Iris pigment epithelial cell (primary cell): ENCODE results near the gene ZFHX3.

ENCODE experiments used
- DNase-seq: peaks from one replicate; pipeline ENCODE4 v3.0.0-alpha.2; 2011; ENCODE audit warnings: low read depth

ZFHX3 gene

DNA sequence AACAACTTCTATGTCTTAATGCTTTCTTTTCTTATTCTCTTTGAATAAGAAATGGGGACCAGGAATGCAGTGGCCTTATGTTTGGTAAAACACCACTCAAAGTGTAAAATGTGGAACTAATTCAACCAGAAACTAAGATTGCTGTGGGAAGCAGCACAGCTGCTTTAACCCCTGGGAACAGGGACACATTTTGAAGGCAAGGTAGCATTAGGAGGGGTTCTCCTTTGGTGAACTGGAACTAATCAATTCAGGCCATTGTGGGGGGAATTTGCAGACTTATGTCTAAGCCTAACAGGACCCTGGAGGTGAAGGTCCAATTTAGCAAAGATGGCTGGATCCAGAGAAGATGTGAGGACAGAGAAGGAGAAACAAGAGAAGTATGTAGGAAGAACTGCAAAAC lies 256.1 kb downstream of the ZFHX3 start:
- DNase-seq, result no peak

DNA sequence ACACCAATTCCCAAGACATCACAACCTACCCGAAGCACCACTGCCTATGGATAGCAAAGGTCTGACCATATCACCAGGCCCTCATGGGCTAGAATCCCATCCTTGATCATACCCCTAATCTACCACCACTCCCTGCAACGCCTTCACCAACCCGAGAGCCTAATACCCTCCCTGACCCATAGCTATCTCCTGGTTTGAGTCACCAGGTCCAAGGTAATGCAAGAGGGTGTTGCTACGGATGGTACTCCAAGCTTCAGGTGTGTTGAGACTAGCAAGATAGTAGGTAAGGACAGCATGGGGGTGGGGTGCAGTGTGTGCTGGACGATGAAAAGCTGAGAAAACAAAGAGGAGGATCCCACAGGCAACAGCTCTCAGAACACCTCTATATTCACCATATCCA lies 258.0 kb downstream of the ZFHX3 start:
- DNase-seq, result no peak

DNA sequence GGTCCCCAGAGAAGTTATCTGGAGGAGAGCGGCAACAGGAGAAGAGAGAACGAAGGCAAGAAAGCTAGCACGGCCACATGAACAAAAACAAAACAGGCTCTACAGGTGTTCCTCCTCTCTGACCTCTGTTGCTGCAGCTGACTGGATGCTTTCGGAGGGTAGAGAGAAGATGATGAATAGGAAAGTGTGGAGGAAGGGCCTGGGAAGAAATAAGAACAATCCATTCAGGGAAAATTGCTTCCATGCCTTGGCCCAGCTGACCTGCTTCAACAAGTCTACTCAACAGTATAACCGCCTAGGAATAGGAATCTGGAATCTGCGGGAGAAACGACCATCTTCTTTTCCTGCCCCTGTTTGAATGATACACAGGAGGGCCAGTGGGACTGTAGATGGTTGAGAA lies 258.5 kb downstream of the ZFHX3 start:
- DNase-seq, result no peak

DNA sequence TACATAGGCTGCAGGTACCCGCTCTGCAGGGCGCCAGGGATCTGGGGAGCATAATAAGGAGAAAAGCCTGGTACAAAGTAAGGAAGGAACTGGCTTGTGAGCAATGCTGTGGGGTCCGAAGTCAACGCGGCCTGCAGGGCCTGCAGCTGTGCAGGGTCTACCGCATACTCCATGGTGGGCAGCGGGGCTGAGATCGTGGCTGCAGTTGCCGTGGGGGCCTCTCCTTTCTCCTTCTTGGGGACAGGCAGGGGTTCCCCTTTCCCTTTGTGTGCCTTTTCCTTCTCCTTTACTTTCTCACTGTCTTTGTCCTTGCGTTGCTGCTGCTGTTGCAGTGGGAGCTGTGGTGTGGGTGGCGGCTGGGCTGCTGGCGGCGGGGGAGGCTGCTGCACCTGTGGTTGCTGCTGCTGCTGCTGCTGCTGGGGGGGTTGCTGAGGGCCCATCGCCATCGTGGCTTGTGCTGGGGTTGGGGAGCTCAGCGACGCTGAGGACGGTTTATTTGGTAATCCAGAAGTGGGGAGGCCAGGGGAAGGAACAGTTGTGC lies 259.6 kb downstream of the ZFHX3 start:
- DNase-seq, result no peak

DNA sequence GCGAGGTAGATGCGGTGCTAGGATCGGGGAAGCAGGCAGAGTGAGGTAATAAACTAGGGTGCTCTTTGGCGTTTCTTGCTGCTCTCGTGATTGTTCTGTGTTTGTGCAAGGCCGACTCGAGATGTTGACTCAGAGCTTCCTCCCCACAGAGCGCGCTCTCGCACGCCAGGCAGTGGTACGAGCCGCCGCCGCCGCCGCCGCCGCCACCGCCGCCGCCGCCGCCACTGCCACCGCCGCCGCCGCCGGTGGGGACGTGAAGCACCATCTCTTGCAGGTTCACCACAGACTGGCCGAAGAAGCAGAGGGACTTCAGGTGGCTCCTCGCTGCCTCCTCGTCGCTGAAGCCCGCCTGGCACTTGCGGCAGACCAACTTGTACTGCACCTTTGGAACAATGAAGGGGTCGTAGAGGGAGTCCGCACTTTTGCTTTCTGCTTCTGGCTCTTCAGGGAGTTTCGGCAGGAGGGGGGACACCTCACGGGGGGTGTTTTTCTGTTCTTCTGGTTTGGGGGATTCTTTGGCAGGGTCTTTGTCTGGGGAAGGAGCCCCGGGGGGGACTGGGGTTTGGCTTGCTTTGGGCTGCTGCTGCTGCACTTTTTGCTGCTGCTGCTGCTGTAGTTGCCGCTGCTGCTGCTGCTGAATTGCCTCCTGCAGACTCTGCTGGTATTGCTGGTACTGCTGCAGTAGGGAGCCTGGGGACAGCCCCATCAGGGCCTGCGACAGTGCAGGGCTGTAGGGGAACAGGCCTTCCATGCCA lies 260.2 kb downstream of the ZFHX3 start:
- DNase-seq, result peak; percentile 95

DNA sequence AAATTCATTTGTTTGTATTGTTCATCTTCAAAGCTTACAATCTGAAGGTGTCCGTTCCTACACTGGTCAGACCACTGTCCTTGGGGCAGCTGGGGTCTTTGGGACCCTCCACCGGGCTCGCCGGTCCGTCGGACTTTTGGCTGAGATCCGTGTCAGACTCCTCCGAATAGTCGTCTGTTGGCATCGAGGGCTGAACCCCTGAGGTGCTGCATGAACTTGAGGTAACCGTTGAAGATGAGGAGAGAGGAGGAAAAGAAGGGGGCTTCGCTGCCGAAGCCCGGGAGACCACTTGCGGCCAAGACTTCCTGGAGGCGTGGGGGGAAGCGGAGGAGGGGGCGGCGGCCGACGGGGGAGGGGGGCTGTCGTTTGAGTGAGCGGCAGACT lies 260.8 kb downstream of the ZFHX3 start:
- no peak for DNase-seq

DNA sequence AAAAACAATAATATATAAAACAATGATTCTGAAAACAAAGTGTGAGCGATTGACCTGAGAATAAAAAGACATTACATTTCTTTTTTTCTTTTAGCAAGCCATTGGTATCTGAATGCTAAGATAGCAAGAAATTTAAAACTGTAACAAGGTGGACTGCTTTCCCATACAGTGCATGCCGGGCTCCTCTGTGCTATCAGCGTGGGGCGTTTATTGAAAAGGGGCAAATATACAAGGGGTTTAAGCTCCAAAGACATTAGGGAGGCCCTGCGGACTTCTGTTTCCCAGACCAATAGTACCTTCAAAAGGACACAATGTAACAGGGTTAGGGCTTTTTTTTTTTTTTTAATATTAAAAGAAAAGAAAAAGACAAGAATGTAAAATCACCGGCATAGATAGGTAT lies 261.3 kb downstream of the ZFHX3 start:
- no peak for DNase-seq

DNA sequence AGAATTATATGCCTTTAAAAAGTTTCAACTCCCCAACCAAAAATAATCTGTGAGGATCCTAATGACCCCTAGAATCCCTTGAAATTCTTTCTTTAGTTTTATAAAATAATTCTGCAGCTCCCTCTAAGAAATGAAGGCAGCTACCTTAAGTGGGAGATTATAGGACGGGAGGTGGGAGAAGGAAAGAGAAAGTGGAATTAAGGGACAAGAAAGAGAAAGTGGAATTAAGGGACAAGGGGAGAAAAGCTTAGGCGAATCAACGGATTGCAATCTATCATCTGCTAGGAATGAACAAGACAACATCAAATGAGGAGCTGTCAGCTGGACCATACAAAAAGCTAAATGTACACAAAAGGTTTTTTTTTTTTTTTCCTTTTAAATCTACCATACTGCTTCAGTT lies 262.0 kb downstream of the ZFHX3 start:
- DNase-seq, result peak; percentile 40

DNA sequence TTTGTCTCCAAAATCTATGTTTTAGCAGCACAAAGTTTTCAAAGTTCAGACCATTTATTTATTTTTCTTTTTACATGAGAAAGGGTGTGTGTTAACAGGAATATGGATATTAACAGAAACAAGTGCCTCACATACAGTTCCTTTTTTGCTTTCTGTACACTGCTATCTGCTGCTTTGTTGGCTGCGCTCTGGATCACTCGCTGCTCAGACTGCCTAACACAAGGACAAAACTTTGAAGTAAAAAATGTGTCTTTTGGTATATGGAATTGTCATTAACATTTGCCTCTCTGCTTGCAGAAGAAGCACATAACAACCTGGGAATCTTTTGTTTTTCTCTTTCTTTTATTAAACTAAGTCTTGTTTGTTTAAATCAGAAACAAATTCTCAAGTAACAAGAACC lies 262.8 kb downstream of the ZFHX3 start:
- no peak for DNase-seq

DNA sequence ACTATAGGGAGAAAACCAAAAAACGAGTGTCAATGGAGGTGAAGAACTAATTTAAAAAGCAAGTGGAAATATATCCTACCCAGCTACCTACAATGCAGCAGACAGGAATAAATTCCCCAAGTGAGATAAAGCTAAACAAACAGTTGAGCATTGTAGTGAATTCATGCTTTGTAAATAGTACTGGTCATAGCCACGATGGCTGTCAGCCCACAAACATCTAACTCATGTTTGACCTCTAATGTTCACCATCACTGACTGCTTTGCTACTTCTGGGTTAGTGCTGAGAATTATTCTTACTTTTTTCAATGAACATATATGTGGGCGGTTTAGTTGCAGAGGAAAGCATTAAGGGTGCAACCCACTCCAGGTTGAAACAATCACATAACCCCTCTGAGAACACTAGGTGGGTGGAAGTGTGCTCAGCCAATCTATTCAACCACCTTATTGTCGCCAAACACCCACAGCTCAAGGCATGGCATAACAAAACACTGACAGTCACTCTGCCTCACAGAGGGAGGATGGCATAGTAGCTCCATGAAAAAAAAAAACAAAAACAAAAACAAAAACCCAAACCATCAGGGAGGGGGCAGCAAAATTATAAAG lies 264.1 kb downstream of the ZFHX3 start:
- DNase-seq, result peak; percentile 71

DNA sequence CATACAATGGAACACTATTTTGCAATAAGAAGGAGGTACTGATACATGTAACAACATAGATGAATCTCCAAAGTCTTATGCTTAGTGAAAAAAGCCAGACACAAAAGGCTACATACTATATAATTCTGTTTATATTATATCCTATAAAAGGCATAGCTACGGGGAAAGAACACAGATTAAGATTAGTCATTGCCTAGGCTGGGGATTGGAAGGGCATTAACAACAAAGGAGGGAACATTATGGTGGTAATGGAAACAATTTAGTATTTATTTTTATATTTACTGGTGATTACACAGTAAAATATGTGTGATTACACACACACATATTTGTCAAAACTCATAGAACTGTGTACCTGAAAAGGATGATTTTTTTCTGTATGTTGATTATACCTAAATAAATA lies 278.1 kb downstream of the ZFHX3 start:
- DNase-seq, result peak; percentile 28

DNA sequence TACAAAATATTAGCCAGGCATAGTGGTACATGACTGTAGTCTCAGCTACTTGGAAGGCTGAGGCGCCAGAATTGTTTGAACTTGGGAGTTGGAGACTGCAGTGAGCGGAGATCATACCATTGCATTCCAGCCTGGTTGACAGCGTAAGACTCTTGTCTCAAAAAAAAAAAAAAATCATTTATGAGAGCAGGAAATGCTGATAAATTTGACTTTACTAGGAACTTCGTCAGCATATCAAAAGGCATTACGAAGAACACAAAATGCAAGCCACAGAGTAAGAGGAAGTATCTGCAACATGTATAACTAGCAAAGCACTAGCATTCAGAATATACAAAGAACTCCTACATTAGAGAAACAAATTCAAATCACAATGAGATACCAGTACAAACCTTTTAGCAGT lies 279.3 kb downstream of the ZFHX3 start:
- no peak for DNase-seq

DNA sequence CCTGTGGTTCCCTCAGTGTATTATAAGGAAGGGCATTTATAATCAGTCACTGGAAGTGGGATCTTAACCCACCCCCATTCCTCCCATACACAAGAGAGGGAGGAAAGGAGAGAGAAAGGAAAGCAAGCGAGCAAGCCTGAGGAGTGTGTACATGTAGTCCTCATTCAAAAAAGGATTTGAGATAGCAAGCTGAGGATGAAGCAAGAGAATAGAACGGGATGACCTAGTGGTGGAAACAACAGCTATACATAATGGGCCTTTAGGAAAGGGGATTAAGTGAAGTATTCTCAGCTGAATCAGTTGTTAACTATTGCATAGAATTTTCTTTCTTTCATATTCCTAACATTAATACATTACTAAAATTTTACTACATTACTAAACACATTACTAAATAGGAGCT lies 281.4 kb downstream of the ZFHX3 start:
- DNase-seq, result no peak

DNA sequence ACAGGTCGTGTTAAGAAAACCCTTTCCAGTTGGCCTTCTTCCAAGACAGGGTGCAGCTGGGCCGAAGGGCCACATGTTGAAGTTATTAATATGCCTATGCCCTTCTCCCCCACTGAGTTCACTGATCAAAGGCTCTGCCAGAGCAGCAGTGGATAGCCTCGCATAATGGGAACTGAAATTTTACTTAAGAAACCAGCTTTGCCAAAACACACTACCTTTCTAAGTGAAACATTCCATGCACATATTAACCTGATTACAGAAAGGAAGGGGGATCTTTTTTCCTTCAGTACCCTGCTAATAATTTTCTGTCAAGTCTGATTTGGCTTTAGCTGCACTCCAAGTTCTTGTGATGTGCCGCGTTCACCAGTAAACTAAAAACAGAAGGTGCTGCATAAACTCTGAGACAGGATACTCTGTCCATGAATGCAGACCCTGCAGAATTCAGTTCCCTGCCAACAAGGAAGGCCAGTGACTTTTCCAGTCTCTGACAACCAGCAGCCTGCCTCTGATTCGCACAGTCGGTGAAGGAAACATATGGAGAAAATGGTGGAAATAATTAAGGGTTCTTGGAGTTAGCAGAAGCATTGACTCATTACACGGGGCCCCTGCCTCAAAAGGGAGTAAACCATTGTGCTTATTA lies 283.8 kb downstream of the ZFHX3 start:
- DNase-seq, result no peak

DNA sequence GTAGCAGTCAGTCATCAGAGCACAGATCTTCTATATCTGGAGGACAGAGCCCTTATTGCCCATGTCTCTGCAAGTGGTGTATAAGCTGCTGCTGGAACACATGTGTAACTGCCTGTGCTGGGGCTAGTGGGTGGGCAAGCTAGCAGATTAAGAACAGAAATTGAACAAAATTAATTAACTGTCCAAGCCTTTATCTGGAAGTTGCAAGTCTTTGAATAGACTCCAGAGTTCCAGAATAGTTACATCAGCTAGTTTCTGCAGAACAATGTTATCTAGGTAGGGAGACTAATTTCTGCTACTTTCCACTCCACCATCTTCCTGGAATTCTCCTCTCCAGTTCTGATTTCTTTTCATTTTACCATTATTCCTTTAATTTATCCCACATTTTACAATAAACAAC lies 287.3 kb downstream of the ZFHX3 start:
- DNase-seq, result no peak

DNA sequence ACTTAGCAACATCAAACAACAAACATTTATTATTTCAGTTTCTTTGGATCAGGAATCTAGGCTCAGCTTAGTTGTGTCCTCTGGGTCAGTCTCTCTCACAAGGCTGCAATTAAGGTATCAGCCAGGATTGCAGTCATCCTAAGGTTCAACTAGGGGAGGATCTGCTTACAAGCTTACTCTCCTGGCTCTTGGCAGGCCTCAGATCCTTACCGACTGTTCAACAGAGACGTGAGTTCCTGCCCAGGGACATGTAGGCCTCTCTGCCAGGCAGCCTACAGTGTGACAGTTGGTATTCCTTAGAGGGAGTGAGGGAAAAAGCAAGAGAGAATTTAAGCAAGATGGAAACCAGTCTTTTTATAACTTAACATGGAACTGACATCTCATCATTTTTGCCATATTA lies 294.0 kb downstream of the ZFHX3 start:
- DNase-seq, result no peak

DNA sequence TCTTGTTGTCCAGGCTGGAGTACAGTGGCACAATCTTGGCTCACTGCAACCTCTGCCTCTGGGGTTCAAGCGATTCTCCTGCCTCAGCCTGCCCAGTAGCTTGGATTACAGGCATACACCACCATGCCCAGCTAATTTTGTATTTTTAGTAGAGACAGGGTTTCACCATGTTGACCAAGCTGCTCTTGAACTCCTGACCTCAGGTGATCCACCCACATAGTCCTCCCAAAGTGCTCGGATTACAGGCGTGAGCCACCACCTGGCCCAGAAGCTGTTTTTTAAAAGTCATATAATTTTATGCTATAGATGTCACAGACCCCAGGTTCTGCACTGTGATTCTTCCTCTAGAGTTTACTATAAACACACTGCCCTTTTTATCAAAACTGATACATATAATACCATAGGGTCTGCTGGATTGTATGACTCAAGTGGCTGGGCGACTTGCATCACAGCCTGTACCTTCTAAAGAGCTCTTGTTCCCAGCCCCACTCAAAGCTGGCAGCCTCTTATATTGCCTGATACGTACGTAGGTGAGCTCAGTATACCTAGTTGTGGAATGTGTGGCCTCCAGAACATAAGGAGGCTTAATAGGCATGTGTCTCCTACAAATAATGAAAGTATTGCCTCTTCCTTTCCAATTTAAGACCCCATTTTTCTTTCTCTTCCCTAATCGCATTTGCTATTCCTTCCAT lies 295.8 kb downstream of the ZFHX3 start:
- DNase-seq, result no peak

DNA sequence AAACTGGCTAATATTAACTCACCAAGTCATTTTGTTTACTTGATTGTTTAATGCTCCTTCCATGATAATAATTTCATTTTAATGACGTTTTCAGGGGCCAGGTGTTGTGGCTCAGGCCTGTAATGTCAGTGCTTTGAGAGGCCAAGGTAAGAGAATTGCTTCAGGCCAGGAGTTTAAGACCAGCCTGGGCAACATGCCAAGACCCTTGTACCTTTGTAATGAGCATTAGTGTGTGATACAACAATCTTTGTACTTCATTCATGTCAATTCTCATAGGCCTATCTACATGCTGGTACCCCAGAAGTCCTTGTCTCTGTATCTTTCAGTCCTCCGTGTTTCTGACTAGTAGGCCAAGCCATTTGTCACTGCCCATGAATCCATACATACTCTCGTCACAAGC lies 296.9 kb downstream of the ZFHX3 start:
- DNase-seq, result no peak

DNA sequence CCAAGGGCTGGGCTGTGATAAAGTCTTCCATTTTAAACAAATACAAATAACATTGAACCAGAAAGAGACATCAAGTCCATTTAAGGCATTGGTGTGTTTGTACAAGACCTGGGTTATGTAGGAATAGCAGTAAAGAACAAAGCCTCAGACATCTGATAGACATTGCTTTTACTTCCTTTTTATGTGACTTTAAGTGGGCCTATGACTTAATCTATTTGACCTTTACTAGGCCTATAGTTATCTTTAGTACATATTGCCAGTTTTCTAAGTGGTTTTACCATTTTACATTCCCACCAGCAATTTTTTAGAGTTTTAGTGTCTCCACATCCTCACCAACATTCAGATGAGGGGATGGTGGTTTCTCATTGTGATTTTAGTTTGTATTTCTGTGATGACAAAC lies 298.8 kb downstream of the ZFHX3 start:
- DNase-seq, result no peak

DNA sequence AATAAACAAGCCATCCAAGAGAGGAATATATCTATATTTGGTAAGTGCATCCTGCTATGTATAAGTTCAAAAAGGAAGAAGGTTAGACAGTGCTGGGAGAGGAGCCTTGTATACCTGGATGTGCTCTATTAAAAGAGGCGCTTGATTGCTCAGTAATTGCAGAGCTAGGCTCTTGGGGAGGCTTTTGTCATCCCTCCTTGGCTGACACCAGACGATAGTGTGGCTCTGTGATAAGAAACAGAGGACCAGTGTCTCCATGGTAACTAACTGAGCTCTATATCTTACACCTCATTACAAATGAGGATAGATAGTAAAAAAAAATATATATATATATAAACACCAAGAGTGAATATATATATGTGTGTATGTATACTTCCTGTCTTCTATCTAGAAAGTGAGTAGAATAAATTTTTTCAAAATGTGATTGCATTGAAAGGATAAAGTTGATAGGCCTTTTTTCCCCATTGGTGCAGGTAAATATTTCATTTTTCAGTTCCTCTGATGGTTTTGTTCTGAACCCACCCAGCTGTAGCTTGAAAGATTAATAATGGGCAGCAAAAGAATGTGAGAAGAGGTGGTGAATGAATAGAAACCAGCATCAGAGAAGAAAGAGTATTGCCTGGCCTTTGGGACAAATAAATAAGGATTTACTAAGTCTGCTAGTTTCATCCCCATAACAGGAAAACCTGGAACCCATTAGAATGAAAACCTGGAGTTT lies 303.7 kb downstream of the ZFHX3 start:
- DNase-seq, result no peak

DNA sequence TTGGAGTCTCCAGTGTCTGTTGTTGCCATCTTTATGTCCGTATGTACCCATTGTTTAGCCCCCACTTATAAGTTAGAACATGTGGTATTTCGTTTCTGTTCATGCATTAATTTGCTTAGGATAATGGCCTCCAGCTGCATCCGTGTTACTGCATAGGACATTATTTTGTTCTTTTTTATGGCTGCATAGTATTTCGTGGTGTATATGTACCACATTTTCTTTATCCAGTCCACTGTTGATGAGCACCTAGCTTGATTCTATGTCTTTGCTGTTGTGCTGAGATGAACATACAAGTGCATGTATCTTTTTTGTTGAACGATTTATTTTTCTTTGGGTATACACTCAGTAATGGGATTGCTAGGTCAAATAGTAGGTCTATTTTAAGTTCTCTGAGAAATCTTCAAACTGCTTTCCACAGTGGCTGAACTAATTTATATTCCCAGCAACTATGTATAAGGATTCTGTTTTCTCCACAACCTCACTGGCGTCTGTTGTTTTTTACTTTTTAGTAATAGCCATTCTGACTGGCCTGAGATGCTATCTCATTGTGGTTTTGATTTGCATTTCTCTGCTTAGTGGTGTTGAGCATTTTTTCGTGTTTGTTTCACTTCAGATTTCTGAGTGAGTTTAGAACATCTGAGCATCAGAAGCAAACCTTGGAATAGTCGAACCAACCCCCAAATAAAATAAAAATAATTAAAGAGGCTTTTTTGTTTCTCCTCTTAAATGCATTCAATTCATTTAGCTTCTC lies 304.7 kb downstream of the ZFHX3 start:
- DNase-seq, result no peak
